Thymus (tissue), 11 donors: ENCODE measurements around the gene ACAP3. TPM values are rescaled to one million over a fixed set of nuclear protein-coding genes. Genes with fewer than 3 reads are reported as not detected.

Experiments
- DNase-seq, 9 donors: peaks; one replicate each; pipeline ENCODE4 v3.0.0-alpha.2; 2013; ENCODE audit warnings: low spot score in 9 of 9, low read depth in 6 of 9, missing footprints in 1 of 9
- H3K27ac ChIP-seq, 2 donors: one replicate each; pipeline ENCODE4 v1.5.1; 2013; ENCODE audit warnings: control low read depth in 1 of 2, low read depth in 1 of 2, low read length in 1 of 2, mild to moderate bottlenecking in 1 of 2, moderate library complexity in 1 of 2
- H3K27me3 ChIP-seq, 2 donors: one replicate each; pipeline ENCODE4 v1.5.1; 2013; ENCODE audit warnings: low read length in 1 of 2; ENCODE audit not compliant: control insufficient read depth in 2 of 2, insufficient read depth in 1 of 2
- H3K36me3 ChIP-seq, 2 donors: one replicate each; pipeline ENCODE4 v1.5.1; 2013; ENCODE audit warnings: low read length in 1 of 2, mild to moderate bottlenecking in 1 of 2, moderate library complexity in 1 of 2; ENCODE audit not compliant: control insufficient read depth in 2 of 2, insufficient read depth in 2 of 2
- H3K4me1 ChIP-seq, 2 donors: one replicate each; pipeline ENCODE4 v1.5.1; 2013; ENCODE audit warnings: low read length in 2 of 2; ENCODE audit not compliant: control insufficient read depth in 2 of 2, insufficient read depth in 2 of 2
- H3K4me3 ChIP-seq, 2 donors: one replicate each; pipeline ENCODE4 v1.5.1; 2013; ENCODE audit warnings: low read length in 2 of 2, control low read depth in 1 of 2, mild to moderate bottlenecking in 1 of 2
- H3K9me3 ChIP-seq, 2 donors: one replicate each; pipeline ENCODE4 v1.5.1; 2013; ENCODE audit warnings: low read length in 1 of 2, mild to moderate bottlenecking in 1 of 2; ENCODE audit not compliant: control insufficient read depth in 2 of 2, insufficient read depth in 1 of 2
- WGBS: extraction: QIAGEN DNeasy Blood & Tissue Kit; methylation state at CpG from one replicate; pipeline ENCODE4 v1.1.7; 2013; 5-methylcytosine and 5-hydroxymethylcytosine counted together
- polyA plus RNA-seq: library from polyadenylated mRNA; stranded (reverse); fragments of 200-250 nt; gene quantifications from one replicate; pipeline ENCODE4 v1.2.3, GENCODE V29; 2013
- total RNA-seq: library from RNA; stranded (reverse); fragments of 120-200 nt; gene quantifications from one replicate; pipeline ENCODE4 v1.2.4, GENCODE V29; 2013
- donor health status: healthy.

ACAP3 gene
- total and polyA plus RNA-seq, 2 donors = 15.5 to 58.8 TPM

- no peaks in the 10 kb centered on the region for H3K27me3 ChIP-seq
- H3K36me3 ChIP-seq = peaks cover 73 to 74% of the 10 kb centered on the region in 2 donors
- WGBS = 95% methylated on average over 18 of the region's 18 CpGs
- H3K4me1 ChIP-seq = peaks cover 0 to 7% of the 10 kb centered on the region in 2 donors
- no peak overlapping the region for H3K27ac ChIP-seq
- no peak for DNase-seq
- no peak overlapping the region for H3K4me3 ChIP-seq
- no peaks in the 10 kb centered on the region for H3K9me3 ChIP-seq
Observed at GRCh38 chr1:1259540-1259939, 48.2 kb downstream of the ACAP3 start.

- Histone ChIP-seq H3K4me3 (no peak overlapping the region), H3K27me3 (no peaks in the 10 kb centered on the region), H3K27ac (no peak overlapping the region), H3K9me3 (no peaks in the 10 kb centered on the region), H3K4me1 (peaks cover 0 to 7% of the 10 kb centered on the region in 2 donors), H3K36me3 (peaks cover 73 to 78% of the 10 kb centered on the region in 2 donors)
- DNase-seq = no peak
- WGBS = 98% methylated on average over 22 of the region's 22 CpGs
Observed at GRCh38 chr1:1259119-1259488, 48.6 kb downstream of the ACAP3 start.

GRCh38 chr1:1256956-1257871 lies 50.5 kb downstream of the ACAP3 start:
- Histone ChIP-seq H3K36me3 (peaks cover 63 to 82% of the 10 kb centered on the region in 2 donors), H3K4me1 (peaks cover 0 to 7% of the 10 kb centered on the region in 2 donors), H3K4me3 (no peak overlapping the region), H3K27me3 (no peaks in the 10 kb centered on the region), H3K27ac (no peak overlapping the region), H3K9me3 (no peaks in the 10 kb centered on the region)
- DNase-seq = no peak
- 99% methylated on average over 31 of the region's 31 CpGs for WGBS

- Histone ChIP-seq H3K27ac (no peak overlapping the region), H3K36me3 (peaks cover 54 to 71% of the 10 kb centered on the region in 2 donors), H3K4me3 (no peak overlapping the region), H3K9me3 (peaks cover 0 to 4% of the 10 kb centered on the region in 2 donors), H3K4me1 (peaks cover 3 to 7% of the 10 kb centered on the region in 2 donors), H3K27me3 (no peaks in the 10 kb centered on the region)
- no peak for DNase-seq
- WGBS = 98% methylated on average over 10 of the region's 10 CpGs
Observed at GRCh38 chr1:1255611-1256010, 52.1 kb downstream of the ACAP3 start.

GRCh38 chr1:1255078-1255477 lies 52.7 kb downstream of the ACAP3 start:
- Histone ChIP-seq H3K4me3 (no peak overlapping the region), H3K4me1 (peaks cover 3 to 10% of the 10 kb centered on the region in 2 donors), H3K36me3 (peaks cover 49 to 65% of the 10 kb centered on the region in 2 donors), H3K27me3 (no peaks in the 10 kb centered on the region), H3K27ac (no peak overlapping the region), H3K9me3 (peaks cover 0 to 5% of the 10 kb centered on the region in 2 donors)
- DNase-seq = no peak
- 98% methylated on average over 26 of the region's 26 CpGs for WGBS

- WGBS = 95% methylated on average over 21 of the region's 21 CpGs
- Histone ChIP-seq H3K36me3 (peaks cover 44 to 61% of the 10 kb centered on the region in 2 donors), H3K27me3 (no peaks in the 10 kb centered on the region), H3K27ac (no peak overlapping the region), H3K4me3 (no peak overlapping the region), H3K9me3 (peaks cover 0 to 5% of the 10 kb centered on the region in 2 donors), H3K4me1 (peaks cover 3 to 10% of the 10 kb centered on the region in 2 donors)
- no peak for DNase-seq
Observed at GRCh38 chr1:1254667-1254998, 53.1 kb downstream of the ACAP3 start.

GRCh38 chr1:1253972-1254666 lies 53.6 kb downstream of the ACAP3 start:
- 98% methylated on average over 50 of the region's 50 CpGs for WGBS
- Histone ChIP-seq H3K27ac (no peak overlapping the region), H3K36me3 (peaks cover 44 to 56% of the 10 kb centered on the region in 2 donors), H3K9me3 (peaks cover 0 to 5% of the 10 kb centered on the region in 2 donors), H3K4me1 (peaks cover 3 to 10% of the 10 kb centered on the region in 2 donors), H3K4me3 (no peak overlapping the region), H3K27me3 (no peaks in the 10 kb centered on the region)
- no peak for DNase-seq

- H3K27ac ChIP-seq = no peak overlapping the region
- H3K9me3 ChIP-seq = peaks cover 0 to 5% of the 10 kb centered on the region in 2 donors
- peaks cover 3 to 10% of the 10 kb centered on the region in 2 donors for H3K4me1 ChIP-seq
- 97% methylated on average over 12 of the region's 12 CpGs for WGBS
- no peak for DNase-seq
- no peaks in the 10 kb centered on the region for H3K27me3 ChIP-seq
- H3K4me3 ChIP-seq = no peak overlapping the region
- peaks cover 36 to 50% of the 10 kb centered on the region in 2 donors for H3K36me3 ChIP-seq
Observed at GRCh38 chr1:1253314-1253713, 54.4 kb downstream of the ACAP3 start.

GRCh38 chr1:1250786-1251284 lies 56.9 kb downstream of the ACAP3 start:
- H3K36me3 ChIP-seq = peaks cover 24 to 34% of the 10 kb centered on the region in 2 donors
- 50% methylated on average over 16 of the region's 16 CpGs for WGBS
- H3K4me1 ChIP-seq = peaks cover 3 to 10% of the 10 kb centered on the region in 2 donors
- peaks cover 21 to 23% of the 10 kb centered on the region in 2 donors for H3K27me3 ChIP-seq
- peak in 7 of 9 donors; percentile 32 to 82 (median 48) for DNase-seq
- H3K27ac ChIP-seq = peak overlapping the region in 1 of 2 donors; percentile 26
- H3K4me3 ChIP-seq = no peak overlapping the region
- peaks cover 0 to 5% of the 10 kb centered on the region in 2 donors for H3K9me3 ChIP-seq
